Lung (tissue), 12 donors: ENCODE data around the gene RTF1. TPM values are rescaled to one million over a fixed set of nuclear protein-coding genes. Genes with fewer than 3 reads are reported as not detected.

ENCODE experiments used
- ATAC-seq: fragments of 200-7000 bp; cut with Tn5 transposase; one replicate; pipeline ENCODE4 v1.9.1; 2020; ENCODE audit warnings: moderate number of reproducible peaks; ENCODE audit not compliant: insufficient read depth, low FRiP score
- DNase-seq, 3 donors: peaks; one replicate each; pipeline ENCODE4 v3.0.0-alpha.2; 2013 to 2017
- H3K27ac ChIP-seq, 2 donors: one replicate each; pipeline ENCODE4 v1.5.1; 2013; ENCODE audit warnings: mild to moderate bottlenecking in 2 of 2, moderate library complexity in 2 of 2, control low read depth in 1 of 2, inconsistent platforms in 1 of 2, low read depth in 1 of 2, low read length in 1 of 2
- H3K27me3 ChIP-seq, 3 donors: one replicate each; pipeline ENCODE4 v1.5.1; 2013; ENCODE audit warnings: low read length in 2 of 3; ENCODE audit not compliant: control insufficient read depth in 3 of 3, insufficient read depth in 3 of 3
- H3K36me3 ChIP-seq, 4 donors: one replicate each; pipeline ENCODE4 v1.5.1; 2013; ENCODE audit warnings: low read length in 4 of 4, mild to moderate bottlenecking in 1 of 4, moderate library complexity in 1 of 4; ENCODE audit not compliant: control insufficient read depth in 4 of 4, insufficient read depth in 4 of 4
- H3K4me1 ChIP-seq, 5 donors: one replicate each; pipeline ENCODE4 v1.5.1; 2013; ENCODE audit warnings: low read length in 5 of 5, mild to moderate bottlenecking in 2 of 5, moderate library complexity in 1 of 5; ENCODE audit not compliant: control insufficient read depth in 5 of 5, insufficient read depth in 5 of 5
- H3K4me3 ChIP-seq: one replicate; pipeline ENCODE4 v1.5.1; 2013; ENCODE audit warnings: mild to moderate bottlenecking, control low read depth, moderate library complexity
- H3K9ac ChIP-seq, 2 donors: one replicate each; pipeline ENCODE4 v1.5.1; 2013; ENCODE audit warnings: low read length in 2 of 2, control low read depth in 1 of 2; ENCODE audit not compliant: insufficient read depth in 1 of 2
- H3K9me3 ChIP-seq, 4 donors: one replicate each; pipeline ENCODE4 v1.5.1; 2013; ENCODE audit warnings: low read length in 3 of 4, mild to moderate bottlenecking in 1 of 4, moderate library complexity in 1 of 4; ENCODE audit not compliant: control insufficient read depth in 4 of 4, insufficient read depth in 3 of 4
- WGBS, 2 donors: extraction: QIAGEN DNeasy Blood & Tissue Kit; methylation state at CpG; one replicate each; pipeline ENCODE4 v1.1.7; 2013; 5-methylcytosine and 5-hydroxymethylcytosine counted together
- polyA plus RNA-seq, 2 donors: library from polyadenylated mRNA; stranded (reverse); fragments of 200-250 nt; gene quantifications; one replicate each; pipeline ENCODE4 v1.2.1, GENCODE V29; 2013
- total RNA-seq, 2 donors: library from RNA; depleted of rRNA in 1 of 2; stranded (reverse); fragments of >200 nt in 1 of 2; gene quantifications; one replicate each; pipeline ENCODE4 v1.2.1, GENCODE V29; 2014 to 2021
- TF ChIP-seq, protein P1 (sequence below): IDR thresholded peaks from 2 replicates; pipeline ENCODE4 v1.5.1; 2012; ENCODE audit warnings: mild to moderate bottlenecking; ENCODE audit errors: control extremely low read depth, extremely low read depth
- donor health status: control.
- donor health status: control.
- donor health status: Bipolar disorder and iron deficiency.
- donor health status: healthy.
- donor health status: DM: yes; HTN: yes; CAD: no.

RTF1 gene
- total and polyA plus RNA-seq, 4 donors, result 14.4 to 38.6 (median 19.4) TPM

DNA sequence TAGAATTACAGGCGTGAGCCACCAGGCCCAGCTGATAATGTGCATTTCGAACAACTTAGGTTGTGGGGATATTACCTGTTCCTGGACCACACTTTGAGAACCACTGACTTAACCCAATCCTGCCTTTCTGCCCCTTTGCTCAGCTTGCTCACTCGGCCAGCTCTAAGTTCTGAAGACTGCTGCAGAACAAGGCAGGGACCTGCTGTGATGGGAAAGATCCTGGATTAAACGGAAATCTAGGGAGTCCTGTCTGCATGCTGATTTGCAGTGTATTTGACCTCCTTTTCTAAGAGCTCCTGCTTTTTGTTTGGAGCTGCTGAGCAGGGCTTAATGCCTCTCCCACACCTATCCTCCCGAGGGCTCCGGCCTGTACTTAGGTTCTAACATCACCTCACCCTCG is 93.8 kb downstream of the RTF1 start:
- WGBS, 2 donors, result 83 to 93% methylated on average over 7 of the region's 7 CpGs
- DNase-seq (no peak), ATAC-seq (no peak)
- Histone ChIP-seq H3K9me3 (no peaks in the 10 kb centered on the region), H3K4me1 (peaks cover 0 to 20% (median 9%) of the 10 kb centered on the region in 5 donors), H3K27me3 (peaks cover 0 to 44% (median 27%) of the 10 kb centered on the region in 3 donors), H3K4me3 (no peak overlapping the region), H3K36me3 (no peaks in the 10 kb centered on the region), H3K9ac (no peak overlapping the region), H3K27ac (no peak overlapping the region)
- TF ChIP-seq, protein P1, sequence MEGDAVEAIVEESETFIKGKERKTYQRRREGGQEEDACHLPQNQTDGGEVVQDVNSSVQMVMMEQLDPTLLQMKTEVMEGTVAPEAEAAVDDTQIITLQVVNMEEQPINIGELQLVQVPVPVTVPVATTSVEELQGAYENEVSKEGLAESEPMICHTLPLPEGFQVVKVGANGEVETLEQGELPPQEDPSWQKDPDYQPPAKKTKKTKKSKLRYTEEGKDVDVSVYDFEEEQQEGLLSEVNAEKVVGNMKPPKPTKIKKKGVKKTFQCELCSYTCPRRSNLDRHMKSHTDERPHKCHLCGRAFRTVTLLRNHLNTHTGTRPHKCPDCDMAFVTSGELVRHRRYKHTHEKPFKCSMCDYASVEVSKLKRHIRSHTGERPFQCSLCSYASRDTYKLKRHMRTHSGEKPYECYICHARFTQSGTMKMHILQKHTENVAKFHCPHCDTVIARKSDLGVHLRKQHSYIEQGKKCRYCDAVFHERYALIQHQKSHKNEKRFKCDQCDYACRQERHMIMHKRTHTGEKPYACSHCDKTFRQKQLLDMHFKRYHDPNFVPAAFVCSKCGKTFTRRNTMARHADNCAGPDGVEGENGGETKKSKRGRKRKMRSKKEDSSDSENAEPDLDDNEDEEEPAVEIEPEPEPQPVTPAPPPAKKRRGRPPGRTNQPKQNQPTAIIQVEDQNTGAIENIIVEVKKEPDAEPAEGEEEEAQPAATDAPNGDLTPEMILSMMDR, result no peak

DNA sequence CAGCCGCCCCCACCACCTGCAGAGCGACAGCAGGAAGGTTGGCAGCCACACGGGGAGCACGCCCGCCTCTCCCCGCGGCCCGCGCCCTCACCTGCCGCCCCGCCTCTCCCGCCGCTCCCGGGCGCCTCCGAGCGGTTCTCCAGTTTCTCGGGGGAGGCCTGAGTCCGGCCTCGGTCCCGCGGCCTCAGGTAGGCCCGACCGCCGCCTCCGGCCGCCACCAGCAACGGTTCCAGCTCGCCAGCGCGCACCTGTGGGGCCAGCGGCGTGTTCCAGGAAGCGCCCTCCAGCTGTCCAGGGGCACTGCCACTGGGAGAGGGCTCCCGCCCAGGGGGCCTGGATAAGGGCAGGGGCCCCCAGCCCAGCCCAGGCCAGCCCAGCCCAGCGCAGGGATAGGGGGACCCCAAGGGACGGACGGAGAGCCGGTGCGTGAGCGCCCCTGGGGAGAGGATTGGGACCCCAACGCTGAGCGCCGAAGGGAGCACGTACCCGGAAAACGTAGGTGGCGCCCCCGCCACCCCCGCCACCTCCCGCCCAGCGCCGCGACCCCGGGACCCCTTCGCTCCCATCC is 94.5 kb downstream of the RTF1 start:
- Histone ChIP-seq H3K27ac (no peak overlapping the region), H3K4me3 (no peak overlapping the region), H3K27me3 (peaks cover 0 to 44% (median 27%) of the 10 kb centered on the region in 3 donors), H3K9ac (no peak overlapping the region), H3K36me3 (no peaks in the 10 kb centered on the region), H3K4me1 (peaks cover 0 to 20% (median 9%) of the 10 kb centered on the region in 5 donors), H3K9me3 (no peaks in the 10 kb centered on the region)
- DNase-seq (no peak), ATAC-seq (no peak)
- TF ChIP-seq, protein P1, result no peak
- 17 to 25% methylated on average over 24 to 56 of the region's 56 CpGs for WGBS, 2 donors

DNA sequence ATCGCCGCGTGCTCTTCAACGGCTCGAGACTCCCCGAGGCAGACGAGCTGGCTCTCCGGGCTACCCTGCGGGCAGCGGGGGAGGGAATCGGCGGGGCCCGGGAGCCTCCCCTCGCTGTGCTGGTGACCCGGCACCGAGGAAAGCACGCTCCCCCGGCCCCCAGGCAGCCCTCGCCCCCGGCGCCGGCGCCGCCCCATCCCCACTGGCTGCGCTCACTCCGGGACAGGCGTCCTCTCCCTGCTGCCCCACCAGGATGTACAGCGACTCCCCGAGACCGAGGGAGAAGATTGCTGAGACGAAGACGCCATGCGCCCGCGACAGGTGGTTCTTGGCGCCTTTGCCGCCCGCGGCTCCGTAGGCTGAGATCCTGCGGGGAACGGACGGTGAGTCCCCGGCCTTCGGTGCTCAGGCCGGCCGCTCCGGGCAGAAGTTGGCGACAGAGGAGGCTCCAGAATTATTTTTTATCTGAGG is 95.0 kb downstream of the RTF1 start:
- H3K4me1 ChIP-seq, result peaks cover 0 to 20% (median 9%) of the 10 kb centered on the region in 5 donors
- ATAC-seq, result no peak
- H3K4me3 ChIP-seq, result no peak overlapping the region

More for the DNA sequence above, 95.0 kb downstream of the RTF1 start:
- DNase-seq, result no peak
- peaks cover 0 to 44% (median 27%) of the 10 kb centered on the region in 3 donors for H3K27me3 ChIP-seq
- no peaks in the 10 kb centered on the region for H3K9me3 ChIP-seq
- TF ChIP-seq, protein P1, result no peak
- no peak overlapping the region for H3K27ac ChIP-seq
- WGBS, 2 donors, result 5 to 8% methylated on average over 48 to 49 of the region's 49 CpGs
- H3K36me3 ChIP-seq, result no peaks in the 10 kb centered on the region
- no peak overlapping the region for H3K9ac ChIP-seq
